Panc1 (cell line): ENCODE data around the gene HERC4.
A peak's percentile ranks its signal among the peaks of the same experiment; 100 is the strongest.

Source experiments
- CTCF ChIP-seq: fragments of 450-650 bp; IDR thresholded peaks from 2 replicates; pipeline ENCODE4 v1.5.1; 2017; ENCODE audit warnings: mild to moderate bottlenecking
- POLR2AphosphoS5 ChIP-seq: IDR thresholded peaks from 2 replicates; pipeline ENCODE4 v1.6.1; 2012; ENCODE audit warnings: mild to moderate bottlenecking, low read depth, low read length, moderate library complexity
- REST ChIP-seq, 2 experiments: IDR thresholded peaks; 2 replicates each; pipeline ENCODE4 v1.6.1; 2011 to 2012; ENCODE audit warnings: low read depth in 2 of 2, control low read depth in 1 of 2, low read length in 1 of 2, mild to moderate bottlenecking in 1 of 2, moderate library complexity in 1 of 2; ENCODE audit not compliant: insufficient read depth in 1 of 2
- SIN3A ChIP-seq: IDR thresholded peaks from 2 replicates; pipeline ENCODE4 v1.6.1; 2012; ENCODE audit warnings: low read depth, mild to moderate bottlenecking, low read length, moderate library complexity, borderline replicate concordance; ENCODE audit not compliant: insufficient read depth
- TCF7L2 ChIP-seq: IDR thresholded peaks from 2 replicates; pipeline ENCODE4 v1.6.1; 2011; ENCODE audit warnings: mild to moderate bottlenecking, low read depth, low read length, inconsistent platforms

GRCh38 chr10:68082872-68083271 is 7.8 kb upstream of the HERC4 start:
- TF ChIP-seq CTCF (peak; percentile 75; the same call in 1 of the 2 replicates), REST (IDR thresholded peaks at IDR 0.05; ENCODE audit: insufficient read depth in 1 of 2, low read depth in 2 of 2, low read length in 1 of 2) (peak in 1 of 2 experiments; percentile 30; a peak in 1 of 4 replicates), SIN3A (no peak), TCF7L2 (no peak), POLR2AphosphoS5 (no peak; the same call in 1 of the 2 replicates)
